ENCODE data around the gene CNGA3.

CNGA3 gene

DNA sequence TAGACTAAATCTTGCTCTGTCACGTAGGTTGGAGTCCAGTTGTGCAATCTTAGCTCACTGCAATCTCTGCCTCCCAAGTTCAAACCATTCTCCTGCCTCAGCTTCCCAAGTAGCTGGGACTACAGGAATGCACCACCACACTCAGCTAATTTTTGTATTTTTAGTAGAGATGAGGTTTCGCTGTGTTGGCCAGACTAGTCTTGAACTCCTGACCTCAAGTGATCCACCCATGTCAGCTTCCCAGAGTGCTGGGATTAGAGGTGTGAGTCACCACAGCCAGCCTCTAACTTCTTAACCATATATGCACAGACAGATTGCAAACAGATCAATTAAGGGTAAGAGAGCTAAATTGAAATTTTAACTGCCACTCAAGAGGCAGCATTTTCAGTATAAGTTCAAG is 22.1 kb upstream of the CNGA3 start:
- DNase-seq, result no peak
- H3K9me3 ChIP-seq, result no peaks in the 10 kb centered on the region
- no peaks in the 10 kb centered on the region for H3K27me3 ChIP-seq

DNA sequence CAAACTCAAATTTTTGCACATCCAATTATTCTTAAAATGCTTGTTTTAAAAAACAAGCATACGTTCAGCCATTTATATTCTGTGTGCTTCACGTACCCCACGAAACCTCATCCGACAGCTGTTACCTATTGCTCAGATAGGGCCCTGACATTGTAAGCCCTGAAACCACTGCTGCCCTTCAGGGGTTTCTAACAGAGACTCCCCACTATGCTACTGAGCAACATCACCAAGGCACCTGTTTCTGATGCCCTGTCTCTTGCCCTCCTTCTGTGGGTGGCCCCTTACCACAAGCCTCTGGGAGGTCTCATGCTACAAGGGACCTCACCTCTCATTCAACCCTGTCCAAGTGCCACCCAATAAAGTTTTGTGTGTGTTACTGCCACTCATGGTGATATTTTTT is 18.5 kb upstream of the CNGA3 start:
- no peaks in the 10 kb centered on the region for H3K27me3 ChIP-seq
- H3K4me1 ChIP-seq, result no peaks in the 10 kb centered on the region
- H3K36me3 ChIP-seq, result no peaks in the 10 kb centered on the region
- H3K9me3 ChIP-seq, result no peaks in the 10 kb centered on the region
- TF ChIP-seq, protein P1, sequence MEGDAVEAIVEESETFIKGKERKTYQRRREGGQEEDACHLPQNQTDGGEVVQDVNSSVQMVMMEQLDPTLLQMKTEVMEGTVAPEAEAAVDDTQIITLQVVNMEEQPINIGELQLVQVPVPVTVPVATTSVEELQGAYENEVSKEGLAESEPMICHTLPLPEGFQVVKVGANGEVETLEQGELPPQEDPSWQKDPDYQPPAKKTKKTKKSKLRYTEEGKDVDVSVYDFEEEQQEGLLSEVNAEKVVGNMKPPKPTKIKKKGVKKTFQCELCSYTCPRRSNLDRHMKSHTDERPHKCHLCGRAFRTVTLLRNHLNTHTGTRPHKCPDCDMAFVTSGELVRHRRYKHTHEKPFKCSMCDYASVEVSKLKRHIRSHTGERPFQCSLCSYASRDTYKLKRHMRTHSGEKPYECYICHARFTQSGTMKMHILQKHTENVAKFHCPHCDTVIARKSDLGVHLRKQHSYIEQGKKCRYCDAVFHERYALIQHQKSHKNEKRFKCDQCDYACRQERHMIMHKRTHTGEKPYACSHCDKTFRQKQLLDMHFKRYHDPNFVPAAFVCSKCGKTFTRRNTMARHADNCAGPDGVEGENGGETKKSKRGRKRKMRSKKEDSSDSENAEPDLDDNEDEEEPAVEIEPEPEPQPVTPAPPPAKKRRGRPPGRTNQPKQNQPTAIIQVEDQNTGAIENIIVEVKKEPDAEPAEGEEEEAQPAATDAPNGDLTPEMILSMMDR (IDR thresholded peaks at IDR 0.05; ENCODE audit: low read depth, low read length), result no peak
- H3K4me3 ChIP-seq (ENCODE audit: low read depth, low read length), result no peak overlapping the region
- DNase-seq, result no peak

More for the DNA sequence above, 22.1 kb upstream of the CNGA3 start:
- H3K36me3 ChIP-seq, result no peaks in the 10 kb centered on the region
- no peaks in the 10 kb centered on the region for H3K4me1 ChIP-seq
- TF ChIP-seq, protein P1 (IDR thresholded peaks at IDR 0.05; ENCODE audit: low read depth, low read length), result no peak
- H3K4me3 ChIP-seq (ENCODE audit: low read depth, low read length), result no peak overlapping the region

DNA sequence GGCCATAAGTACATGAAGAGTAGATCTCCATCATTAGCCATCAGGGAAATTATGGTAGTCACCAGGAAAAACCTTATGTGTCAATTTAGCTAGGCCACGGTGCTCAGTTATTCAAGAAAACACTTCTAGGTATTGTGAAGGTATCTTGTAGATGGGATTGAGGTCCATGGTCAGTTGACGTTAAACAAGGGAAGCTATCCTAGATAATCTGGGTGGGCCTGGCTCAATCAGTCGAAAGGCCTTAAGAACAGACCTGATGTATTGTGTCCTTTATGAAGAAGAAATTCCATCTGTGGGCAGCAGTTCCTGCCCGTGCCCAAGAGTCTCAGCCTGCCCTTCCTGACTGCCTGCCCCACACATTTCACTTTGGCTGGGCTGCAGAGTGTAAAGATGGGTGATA is 16.7 kb upstream of the CNGA3 start:
- Histone ChIP-seq H3K4me3 (ENCODE audit: low read depth, low read length) (no peak overlapping the region), H3K9me3 (no peaks in the 10 kb centered on the region), H3K4me1 (no peaks in the 10 kb centered on the region), H3K36me3 (no peaks in the 10 kb centered on the region), H3K27me3 (no peaks in the 10 kb centered on the region)
- TF ChIP-seq, protein P1 (IDR thresholded peaks at IDR 0.05; ENCODE audit: low read depth, low read length), result no peak
- DNase-seq, result no peak

DNA sequence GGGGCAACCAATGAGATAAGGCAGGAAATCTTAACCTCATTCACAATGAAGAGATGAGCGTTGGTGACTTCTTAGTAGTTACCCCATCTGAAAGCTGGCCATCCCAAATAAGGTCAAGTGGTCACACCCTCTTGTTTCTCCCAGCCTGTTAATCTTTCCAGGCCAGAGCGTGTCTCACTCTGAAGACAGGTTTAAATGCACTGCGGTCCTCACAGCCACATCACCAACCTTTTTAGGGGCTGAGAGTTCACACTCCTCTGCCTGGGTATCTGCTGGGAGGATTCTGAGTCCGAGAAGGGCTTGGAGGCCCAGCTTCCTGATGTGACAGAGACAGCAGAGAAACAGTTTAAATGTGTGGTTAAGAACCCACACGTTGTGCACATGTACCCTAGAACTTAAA is 13.3 kb upstream of the CNGA3 start:
- H3K4me3 ChIP-seq (ENCODE audit: low read depth, low read length), result no peak overlapping the region
- TF ChIP-seq, protein P1 (IDR thresholded peaks at IDR 0.05; ENCODE audit: low read depth, low read length), result no peak

DNA sequence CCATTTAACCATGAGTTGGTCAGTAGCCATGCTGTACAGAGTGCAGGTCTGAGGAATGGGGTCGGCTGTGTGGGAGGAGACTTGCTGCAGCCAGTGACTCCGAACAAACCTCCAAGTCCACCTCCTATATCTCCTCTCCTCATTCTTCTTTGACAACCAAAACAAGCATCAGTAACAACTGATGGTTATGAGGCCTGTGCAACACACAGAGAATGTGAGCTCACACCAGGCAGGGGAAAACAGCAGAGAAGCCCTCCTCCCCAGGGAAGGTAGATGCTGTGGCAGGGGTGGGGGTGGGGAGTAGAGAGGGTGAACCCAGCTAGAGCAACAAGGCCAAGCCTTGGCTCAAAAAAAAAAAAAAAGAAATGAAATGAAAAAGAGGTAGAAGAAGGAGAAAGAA is 12.3 kb upstream of the CNGA3 start:
- H3K4me3 ChIP-seq (ENCODE audit: low read depth, low read length), result no peak overlapping the region
- H3K4me1 ChIP-seq, result no peaks in the 10 kb centered on the region
- TF ChIP-seq, protein P1 (IDR thresholded peaks at IDR 0.05; ENCODE audit: low read depth, low read length), result no peak
- no peaks in the 10 kb centered on the region for H3K9me3 ChIP-seq
- H3K27me3 ChIP-seq, result no peaks in the 10 kb centered on the region
- H3K36me3 ChIP-seq, result no peaks in the 10 kb centered on the region
- DNase-seq, result no peak

More for the DNA sequence above, 13.3 kb upstream of the CNGA3 start:
- no peak for DNase-seq
- Histone ChIP-seq H3K36me3 (no peaks in the 10 kb centered on the region), H3K4me1 (no peaks in the 10 kb centered on the region), H3K9me3 (no peaks in the 10 kb centered on the region), H3K27me3 (no peaks in the 10 kb centered on the region)

DNA sequence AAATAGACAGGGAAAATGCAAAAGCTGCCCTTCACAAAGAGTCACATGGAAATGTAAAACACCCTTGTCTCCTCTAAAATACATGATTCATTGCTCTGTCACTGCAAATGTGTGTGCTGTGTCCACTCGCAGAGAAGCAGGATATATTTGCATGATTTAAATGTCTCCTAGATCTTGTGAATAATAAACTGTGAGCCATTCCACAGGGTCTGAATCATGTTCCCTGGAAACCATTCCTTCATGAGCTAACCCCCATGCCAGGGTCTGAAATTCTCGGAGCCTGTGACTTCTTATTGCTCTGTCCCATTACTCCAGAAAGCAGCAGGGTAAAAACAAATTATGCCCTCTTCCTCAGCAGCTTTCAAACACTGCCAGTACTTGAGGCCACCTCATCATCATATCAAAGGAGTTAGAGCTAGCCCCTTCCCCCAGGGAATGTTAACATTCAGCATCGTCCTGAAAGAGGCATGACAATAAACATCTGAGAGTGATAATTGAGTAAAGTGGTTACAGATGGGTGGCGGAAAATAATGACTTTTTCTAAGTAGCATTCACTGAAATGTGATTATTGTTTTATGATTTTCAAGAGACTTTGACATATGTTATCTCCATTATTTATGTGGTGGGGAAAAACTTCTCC is 11.7 kb upstream of the CNGA3 start:
- H3K4me1 ChIP-seq, result no peaks in the 10 kb centered on the region
- no peaks in the 10 kb centered on the region for H3K36me3 ChIP-seq
- H3K27me3 ChIP-seq, result no peaks in the 10 kb centered on the region
- TF ChIP-seq, protein P1 (IDR thresholded peaks at IDR 0.05; ENCODE audit: low read depth, low read length), result no peak
- no peak overlapping the region for H3K4me3 ChIP-seq (ENCODE audit: low read depth, low read length)
- no peak for DNase-seq
- no peaks in the 10 kb centered on the region for H3K9me3 ChIP-seq
